ENCODE results near the gene SCN2B.

- TF ChIP-seq CTCF (IDR thresholded peaks at IDR 0.05 in 8 of 11, conservative IDR thresholded peaks at IDR 0.05 in 3 of 11) (no peak), POLR2AphosphoS5 (IDR thresholded peaks at IDR 0.05) (no peak)
Measured at GRCh38 chr11:118135051-118135795, 41.2 kb downstream of the SCN2B start.
